Measurements from ENCODE around the gene YJEFN3.

Gene YJEFN3, protein sequence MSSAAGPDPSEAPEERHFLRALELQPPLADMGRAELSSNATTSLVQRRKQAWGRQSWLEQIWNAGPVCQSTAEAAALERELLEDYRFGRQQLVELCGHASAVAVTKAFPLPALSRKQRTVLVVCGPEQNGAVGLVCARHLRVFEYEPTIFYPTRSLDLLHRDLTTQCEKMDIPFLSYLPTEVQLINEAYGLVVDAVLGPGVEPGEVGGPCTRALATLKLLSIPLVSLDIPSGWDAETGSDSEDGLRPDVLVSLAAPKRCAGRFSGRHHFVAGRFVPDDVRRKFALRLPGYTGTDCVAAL
- total RNA-seq: 2.7 to 2.9 reads per million in 2 donors

DNA sequence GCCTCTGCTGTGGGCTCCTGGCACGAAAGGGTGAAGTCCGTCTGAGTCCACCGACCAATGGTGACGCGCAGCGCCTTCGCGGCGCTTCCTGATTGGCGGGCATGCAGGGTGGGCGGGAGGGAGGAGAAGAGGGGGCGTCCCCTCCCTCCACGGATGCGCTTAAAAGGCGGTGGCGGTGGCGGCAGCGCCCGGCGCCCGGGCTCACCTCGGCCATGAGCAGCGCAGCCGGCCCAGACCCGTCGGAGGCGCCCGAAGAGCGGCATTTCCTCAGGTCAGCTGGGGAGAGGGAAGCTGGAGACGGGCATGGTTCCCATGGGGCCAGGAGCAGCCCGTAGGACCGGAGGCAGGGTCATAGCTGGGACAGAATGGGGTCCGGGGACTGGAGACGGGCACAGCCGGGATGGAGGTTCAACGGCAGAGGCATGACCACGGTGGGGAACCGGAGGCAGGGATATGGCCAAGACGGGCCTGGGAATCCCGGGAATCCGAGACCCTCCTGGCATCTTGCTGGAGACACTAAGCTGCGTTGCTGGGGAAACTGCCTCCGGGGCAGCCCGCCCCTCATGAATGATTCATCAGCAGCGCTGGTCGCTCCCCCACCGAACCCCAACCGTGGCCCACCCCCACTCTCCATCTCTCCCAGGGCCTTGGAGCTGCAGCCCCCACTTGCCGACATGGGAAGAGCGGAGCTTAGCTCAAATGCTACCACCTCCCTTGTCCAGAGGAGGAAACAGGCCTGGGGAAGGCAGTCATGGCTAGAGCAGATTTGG, at the start of gene YJEFN3:
Gene YJEFN3 (plus strand): TSS at position 191 of the 770 bp plus-strand sequence. CDS start 22 bp downstream, at position 213.
- DNase-seq: no peak

DNA sequence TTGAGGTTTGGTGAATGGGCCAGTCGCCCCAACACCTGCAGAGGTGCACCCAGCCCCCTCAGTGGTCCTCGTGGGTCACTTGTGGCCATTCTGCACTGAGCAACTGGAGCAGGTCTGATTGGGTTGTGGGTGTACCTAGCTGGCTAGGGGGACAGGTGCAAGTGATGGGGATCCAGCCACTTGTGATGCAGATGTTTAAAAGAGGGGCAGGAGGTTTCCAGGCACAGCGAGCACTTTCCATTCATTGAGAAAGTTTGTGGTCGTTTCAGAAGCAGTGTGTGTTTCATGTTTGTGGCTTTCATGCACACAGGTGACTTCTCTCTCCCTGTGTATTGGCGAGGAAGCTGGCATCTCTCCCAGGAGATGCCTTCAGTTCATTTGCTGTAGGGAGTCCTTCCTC, 48.0 kb upstream of the YJEFN3 start:
- DNase-seq: no peak

DNA sequence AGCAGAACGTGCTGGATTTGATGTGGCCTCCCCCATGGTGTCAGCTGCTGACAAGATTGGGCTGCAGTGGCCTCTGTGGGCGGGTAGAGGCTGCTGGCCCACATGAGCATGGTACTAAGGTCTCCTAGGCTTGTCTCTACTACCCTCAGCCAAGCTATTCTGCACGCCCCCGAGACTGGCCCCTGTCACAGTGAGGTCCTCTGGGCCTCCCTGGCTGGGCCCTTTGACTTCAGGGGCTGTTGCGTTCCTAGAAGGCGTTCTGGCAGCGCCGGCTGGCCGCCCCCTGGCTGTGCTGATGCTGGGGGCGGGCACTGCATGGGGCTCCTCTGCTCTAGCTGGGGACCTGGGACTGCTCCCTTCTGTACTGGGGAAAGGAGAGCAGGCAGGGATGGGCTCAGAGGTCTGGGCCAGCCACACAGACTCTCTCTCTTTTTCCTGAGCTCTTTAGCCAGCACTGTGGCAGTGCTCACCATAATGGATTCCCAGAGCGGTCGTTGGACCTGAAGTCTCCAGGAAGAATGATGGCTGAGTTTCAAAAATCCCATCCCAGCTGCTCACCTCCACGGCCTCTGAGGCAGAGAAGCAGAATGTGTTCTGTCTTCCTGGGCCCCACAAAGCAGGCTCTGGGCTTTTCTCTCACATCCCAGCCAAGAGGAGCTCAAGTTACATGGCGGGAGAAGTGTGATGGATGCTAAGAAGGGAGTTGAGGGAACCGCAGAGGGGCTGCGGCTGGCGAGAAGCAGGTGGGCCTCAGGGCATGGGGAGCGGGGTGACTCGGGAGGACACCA, 45.7 kb upstream of the YJEFN3 start:
- DNase-seq: no peak

DNA sequence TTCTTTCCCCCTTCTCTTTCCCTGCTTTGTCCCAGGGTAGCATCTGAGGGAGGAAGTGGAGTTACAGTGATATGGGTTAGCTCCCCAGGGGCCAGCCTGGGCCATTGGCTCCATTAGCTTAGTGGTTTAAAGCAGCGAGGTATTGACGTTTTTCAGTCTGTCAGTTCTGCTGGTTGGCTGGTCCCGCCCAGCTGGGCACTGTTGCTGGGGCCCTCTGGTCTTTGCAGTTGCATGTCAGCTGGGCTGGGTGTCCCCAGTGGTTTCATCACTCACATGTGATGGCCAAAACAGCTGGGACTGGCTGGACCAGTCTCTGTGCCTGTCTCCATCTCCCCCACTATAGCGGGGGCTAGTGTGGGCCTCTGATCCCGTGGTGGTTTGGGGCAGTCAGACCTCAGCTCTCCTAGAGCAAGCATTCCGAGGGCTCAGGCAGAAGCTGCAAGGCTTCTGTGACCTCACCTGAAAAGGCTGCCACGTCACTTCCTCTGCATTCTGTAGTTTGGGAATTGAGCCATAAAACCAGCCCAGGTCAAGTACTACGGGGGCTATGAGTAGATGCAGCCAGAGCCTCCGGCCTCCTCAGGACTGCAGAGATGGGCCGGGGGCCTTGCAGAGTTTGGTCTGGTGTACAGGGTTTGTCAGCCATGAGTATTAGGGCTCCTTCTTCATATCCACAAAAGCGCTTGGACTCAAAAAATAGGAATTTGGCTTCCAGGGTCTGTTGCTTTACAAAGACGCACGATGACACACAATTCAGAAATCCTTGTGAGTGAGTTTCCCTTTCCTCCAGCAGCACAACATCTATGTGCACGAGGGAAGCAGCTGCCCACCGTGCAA, 43.3 kb upstream of the YJEFN3 start:
- DNase-seq: no peak

DNA sequence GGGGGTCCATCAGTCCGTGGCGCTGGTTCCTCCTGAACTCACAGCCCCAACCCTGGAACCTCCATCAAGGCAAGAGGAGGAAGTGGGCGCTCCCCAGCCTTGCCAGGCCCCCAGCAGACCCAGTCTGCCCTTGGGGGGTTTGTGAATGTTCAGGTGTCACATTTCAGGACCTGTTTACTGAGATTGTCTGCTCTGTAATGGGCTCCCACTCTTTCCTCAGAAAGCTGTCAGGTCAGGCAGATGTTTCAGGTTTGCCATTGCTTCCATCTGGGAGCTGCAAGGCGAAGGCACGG, 42.8 kb upstream of the YJEFN3 start:
- DNase-seq: no peak

DNA sequence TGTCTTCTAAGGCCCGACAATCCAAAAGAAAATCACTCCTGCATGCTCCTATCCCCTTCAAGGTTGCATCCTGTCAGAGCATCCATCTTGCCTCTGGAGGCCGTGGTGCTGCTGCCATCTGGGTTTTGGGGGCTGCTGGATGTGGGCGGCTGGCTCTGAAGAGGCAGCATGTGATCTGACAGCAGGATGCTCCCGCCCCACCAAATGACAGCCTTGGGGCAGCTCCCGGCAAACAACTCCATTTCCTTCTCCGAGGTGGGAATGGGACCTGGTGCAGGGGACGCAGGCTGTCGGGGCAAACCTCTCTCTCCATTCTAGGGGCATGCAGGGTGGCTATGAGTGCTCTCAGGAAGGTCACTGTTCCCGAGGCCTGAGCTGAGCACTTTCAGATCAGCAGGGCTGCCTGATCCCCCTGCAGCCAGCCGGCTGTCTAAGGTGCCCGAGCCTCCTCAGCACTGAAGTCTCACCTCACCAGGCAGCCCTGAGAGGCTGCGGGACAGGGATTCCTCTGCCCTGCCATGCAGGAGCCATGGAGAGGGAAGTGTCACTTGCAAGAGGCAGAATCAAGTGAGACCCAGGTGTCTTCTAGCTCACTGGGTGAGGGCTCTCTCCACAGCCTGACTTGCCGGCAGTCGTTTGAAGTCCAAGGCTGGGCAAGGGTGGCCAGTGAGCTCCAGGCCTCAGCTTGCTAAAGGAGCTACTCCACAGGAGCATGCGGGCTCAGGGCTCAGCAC, 42.2 kb upstream of the YJEFN3 start:
- no peak for DNase-seq

DNA sequence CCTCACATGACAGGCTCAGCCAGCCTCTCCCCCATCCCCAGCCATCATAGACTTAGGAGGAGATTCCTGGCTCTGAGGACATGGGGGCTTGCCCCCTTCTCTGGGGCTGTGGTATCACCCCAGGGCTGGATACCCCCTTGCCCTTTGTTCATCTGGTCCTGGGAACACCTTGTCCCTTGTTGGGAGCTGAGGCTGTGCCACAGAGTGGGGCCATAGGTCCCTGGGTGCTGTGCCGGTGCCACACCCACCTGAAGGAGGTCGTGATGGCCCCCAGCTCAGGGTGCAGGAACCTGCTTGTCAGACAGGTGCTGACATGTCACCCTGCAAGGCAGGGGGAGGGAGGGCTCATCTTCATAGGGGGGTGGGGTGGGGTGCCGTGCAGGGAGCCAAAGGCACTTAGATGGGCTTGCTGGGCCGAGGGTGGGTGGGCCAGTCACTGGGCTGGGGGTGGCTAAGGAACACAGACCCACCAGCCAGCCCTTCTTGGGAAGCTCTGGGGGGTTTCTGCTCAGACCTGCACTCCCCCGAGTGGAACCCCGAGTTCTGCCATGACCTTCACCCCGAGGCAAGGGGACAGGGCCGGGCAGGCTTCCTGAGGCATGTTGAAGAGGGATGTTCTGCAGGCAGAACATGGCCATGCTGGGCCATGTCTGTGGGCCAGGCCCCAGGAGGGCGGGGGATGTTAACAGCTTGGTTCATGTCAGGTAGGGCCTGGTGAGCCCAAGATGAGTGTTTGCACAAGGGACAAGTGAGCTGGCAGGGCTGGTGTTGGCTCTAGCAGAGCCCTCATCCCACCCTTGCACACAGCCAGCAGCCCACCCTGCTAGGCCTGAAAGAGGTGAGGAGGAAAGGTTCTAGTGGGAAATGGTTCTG, 41.4 kb upstream of the YJEFN3 start:
- DNase-seq: no peak

DNA sequence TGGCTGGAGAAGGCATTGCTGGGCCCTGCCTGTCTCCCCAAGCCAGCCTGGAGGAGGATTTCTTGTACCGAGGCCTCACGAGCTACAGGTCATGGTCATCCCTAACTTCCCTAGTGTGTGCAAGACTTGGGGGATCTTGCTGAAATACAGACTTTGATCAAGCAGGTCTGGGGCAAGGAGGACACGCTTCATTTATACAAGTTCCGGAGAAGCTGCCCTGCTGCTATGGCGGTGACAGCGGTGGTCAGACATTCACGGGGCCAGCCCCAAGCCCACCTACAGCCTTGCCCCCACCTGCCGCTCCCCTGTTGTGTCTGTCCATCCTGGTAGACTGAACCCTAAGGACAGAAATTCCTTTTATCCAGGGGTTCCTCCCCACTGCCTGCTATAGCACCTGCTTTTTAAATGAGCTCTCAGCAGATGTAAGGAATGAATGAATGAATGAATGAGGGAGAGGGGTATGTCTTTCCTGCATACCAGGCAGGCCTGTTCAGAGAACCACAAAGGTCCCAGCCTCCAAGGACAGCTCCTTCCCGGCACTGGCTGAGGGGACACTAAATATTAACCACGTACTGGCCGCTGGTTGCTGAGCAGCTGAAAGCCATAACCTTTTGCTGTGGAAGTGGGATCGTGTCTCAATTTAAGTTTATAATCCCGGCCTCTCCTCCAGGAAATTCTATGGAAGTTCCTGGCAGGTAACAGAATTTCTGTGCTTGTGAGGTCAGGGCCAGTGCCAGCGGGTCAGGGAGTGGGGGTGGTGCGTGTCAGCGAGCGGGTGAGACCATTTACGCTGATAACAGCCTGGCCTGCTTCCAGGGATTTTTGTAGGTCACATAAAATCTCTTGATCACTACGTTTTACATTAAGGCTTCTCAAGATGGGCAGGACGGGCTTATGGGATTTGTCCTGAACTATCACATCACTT, 40.5 kb upstream of the YJEFN3 start:
- no peak for DNase-seq

DNA sequence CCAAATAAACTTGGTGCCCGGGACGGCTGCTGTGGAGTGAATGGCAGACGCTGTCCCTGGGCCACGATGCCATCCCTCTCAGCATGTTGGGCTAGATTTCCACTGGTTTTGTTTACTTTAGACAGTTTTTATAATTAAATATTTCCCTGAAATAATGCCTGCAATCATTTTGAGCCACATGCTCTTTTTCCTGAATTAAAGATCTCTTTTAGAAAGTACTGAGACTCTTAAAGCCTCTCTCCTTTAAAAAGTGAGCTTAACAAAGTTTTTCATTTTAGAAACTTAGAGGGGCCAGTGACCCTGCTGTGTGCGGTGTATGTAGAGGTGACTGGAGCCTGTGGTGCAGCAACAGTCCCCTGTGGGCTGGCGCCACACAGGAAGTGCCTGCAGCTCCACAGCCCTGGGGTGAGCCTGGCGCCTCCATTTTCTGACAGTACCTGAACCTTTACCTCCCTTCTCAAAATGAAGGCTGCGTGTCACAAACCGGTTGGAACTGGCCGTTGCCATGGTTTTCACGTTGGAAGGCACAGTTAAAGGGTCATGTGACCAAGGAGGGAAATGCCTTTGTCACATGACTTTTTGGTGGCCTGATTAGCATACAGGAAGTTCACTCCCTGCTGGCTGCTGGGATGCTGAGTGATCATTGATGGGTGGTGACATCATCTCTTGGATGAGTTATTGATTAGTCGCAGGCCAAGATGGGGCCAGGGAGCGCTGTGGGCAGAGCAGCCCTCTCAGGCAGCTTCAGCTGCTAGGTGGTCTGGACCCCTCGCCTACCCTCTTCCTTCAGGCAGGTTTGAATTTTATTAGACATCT, 39.6 kb upstream of the YJEFN3 start:
- peak; percentile 88 for DNase-seq

DNA sequence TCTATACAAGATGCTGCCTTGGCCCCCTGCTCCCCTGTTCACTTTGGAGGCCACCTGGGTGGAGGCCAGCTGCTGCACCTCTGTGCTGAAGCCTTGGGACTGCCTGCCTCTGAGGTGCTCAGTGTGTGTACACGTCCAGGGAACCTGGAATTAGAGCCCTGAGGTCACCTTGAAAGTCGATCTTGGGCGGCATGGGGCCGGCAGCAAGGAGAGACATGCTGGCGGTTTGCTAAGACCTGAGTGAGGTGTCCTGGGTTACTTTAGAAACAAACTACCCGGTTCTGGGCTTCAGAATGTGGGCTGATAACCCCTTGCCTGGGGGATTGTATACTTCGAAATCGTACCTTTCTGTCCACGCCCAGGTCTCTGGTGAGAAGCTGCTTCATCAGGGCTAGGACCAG, 38.9 kb upstream of the YJEFN3 start:
- DNase-seq: no peak

DNA sequence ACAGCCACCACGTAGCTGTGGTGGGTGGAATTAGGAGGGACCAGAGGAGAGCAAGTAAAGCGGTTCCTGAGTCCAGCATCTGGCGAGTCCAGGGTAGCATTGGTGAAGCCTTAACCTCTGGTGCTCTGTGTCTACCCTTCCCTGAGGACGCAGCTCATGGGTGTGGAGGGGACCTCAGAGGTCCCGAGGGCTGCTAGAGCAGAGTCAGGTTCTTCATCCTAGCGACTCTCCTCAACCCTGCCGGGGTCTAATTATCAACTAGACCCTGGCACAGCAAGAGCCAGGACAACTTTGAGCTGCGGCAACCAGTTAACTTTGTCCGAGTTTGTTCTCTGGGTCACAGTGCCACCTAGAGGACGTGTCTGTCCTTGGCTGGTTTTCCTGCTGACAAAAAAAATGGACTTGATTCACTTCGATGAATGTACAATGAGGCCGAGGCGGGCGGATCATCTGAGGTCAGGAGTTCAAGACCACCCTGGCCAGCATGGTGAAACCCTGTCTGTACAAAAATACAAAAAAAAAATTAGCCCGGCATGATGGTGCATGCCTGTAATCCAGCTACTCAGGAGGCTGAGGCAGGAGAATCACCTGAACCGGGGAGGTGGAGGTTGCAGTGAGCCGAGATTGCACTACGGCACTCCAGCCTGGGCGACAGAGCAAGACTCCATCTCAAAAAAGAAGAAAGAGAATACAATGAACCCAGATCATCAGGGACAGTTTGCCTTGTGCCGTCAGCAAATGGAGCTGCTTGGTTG, 38.3 kb upstream of the YJEFN3 start:
- peak; percentile 78 for DNase-seq

DNA sequence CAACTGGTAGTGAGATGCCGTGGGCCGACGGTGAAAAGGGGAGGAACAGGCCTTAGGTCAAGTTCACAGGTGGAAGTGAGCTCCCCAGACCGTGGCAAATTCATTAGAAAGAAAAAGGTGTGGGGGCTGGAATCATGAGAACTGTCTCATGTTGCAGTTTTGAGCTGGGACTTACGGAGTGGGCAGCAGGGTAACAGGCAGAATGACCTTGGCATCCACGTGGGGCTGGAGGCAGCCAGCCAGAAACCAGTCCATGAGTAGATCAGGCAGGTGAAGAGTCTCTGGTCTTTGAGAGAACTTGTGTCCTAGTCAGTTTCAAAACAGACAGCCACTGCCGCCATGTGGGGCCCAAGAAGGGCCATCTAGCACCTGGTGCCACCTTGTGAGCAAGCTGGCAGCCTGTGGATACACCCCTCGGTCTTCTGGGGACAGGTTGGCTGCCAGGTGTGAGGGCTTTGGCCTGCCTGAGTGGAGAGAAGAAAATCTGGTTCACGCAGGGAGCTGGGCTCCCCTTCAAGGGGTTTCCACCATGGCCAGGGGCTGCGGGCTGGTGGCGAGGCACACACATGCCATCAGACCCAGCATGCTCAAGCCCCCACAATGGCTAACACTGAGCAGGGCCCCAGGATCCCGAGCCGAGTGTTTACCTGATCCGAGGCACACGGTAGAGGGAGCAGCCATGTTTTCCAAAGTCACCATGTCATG, 37.2 kb upstream of the YJEFN3 start:
- no peak for DNase-seq

DNA sequence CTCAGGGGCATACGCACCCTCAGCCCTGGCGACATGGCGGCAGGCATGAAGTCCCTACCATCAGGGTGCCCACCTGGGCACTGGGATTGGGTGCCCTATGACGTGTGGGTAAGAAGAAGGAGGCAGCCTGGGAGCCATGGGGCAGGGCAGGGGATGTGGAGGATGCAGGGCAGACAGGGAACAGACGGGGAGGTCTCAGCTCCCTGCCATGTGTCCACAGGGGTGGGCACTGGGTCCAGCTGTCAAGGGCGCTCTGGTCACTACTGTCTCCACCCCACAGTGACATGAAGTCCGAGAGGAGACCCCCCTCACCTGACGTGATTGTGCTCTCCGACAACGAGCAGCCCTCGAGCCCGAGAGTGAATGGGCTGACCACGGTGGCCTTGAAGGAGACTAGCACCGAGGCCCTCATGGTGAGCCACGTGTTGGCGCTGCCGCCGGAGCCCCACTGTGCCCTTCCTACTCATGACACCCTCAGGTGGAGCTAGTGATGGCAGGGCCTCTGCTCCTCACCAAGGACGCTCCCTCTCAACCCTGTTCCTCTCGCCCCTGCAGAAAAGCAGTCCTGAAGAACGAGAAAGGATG, 36.6 kb upstream of the YJEFN3 start:
- no peak for DNase-seq

DNA sequence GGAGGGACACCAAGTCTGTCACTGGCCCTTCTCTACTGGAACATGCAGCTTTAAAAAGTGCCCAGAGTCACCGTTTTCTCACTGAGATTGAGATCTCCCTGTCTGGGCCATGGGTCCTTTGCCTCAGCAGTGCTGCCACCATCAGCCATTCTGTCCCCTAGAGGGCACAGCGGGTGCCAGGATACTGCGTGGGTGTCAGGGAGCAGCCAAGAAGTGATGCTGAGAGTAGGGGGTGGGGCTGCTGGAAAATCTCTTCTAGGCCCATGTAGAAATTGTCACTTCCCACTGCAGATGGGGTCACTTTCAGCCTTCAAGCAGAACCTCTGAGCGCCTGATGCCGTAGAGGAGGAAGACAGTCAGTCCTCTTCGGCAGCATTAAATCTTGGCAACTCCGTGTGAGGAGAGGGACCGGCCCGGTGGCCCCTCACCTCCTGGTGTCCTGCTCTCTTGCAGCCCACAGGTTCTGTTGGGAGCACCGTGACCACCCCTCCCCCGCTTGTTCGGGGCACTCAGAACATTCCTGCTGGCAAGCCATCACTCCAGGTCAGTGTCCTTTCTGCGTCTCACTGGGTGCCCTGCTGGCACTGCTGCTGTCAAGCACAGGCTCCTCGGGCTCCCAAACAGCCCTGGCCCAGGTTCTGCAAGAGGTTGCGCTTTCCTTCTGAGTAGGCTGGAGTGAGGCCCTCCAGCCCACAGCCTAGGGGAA, 34.7 kb upstream of the YJEFN3 start:
- no peak for DNase-seq

DNA sequence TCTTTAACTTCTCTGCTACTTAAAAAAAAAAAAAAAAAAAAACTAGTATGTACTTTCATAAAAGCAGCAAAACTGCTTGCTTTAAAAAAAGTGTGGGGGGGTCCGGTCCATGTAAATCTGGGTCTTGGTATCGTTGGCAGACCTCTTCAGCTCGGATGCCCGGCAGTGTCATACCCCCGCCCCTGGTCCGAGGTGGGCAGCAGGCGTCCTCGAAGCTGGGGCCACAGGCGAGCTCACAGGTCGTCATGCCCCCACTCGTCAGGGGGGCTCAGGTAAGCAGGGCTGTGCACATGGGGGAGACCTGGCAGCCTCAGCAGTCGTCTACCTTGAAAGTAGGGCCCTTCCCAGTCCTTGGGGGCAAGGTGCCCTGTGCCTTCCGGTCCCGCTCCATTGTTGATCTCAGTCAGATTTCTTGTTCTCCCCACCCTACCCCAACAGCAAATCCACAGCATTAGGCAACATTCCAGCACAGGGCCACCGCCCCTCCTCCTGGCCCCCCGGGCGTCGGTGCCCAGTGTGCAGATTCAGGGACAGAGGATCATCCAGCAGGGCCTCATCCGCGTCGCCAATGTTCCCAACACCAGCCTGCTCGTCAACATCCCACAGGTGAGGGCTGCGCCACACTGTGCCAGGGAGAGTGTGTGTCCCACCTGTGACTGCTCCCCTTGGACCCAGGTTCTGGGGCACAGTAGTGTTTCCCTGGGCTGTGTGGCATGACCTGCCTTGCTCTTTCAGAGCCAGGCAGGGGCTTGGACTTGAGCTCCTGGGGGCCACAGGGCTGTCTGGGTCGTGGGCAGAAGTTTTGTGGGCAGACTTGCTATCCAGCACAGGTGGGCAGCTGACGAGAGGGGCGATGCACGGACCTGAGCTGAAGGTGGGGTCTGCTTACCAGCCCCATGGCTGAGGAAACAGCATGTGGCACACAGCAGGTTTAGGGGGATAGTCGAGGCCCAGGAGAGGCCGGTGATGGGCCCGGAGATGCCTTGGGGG, 32.8 kb upstream of the YJEFN3 start:
- DNase-seq: no peak

All from T-helper 9 cell (primary cell).